GM21717 (cell line): ENCODE measurements around the gene AMBRA1.

Source experiments
- ATAC-seq: cut with Tn5 transposase; IDR thresholded peaks from one replicate; pipeline ENCODE4 v1.9.1; 2021; ENCODE audit warnings: mild to moderate bottlenecking, moderate library complexity; ENCODE audit not compliant: unreplicated experiment

AMBRA1 gene

GRCh38 chr11:46593550-46594373 lies at the start of gene AMBRA1:
AMBRA1 (minus strand) TSS chr11:46594023; CDS start chr11:46548380, 45,643 bp downstream.
- ATAC-seq = peak; percentile 79

- ATAC-seq = no peak
Observed at GRCh38 chr11:46643531-46643930, 49.7 kb upstream of the AMBRA1 start.

GRCh38 chr11:46642627-46643335 lies 49.0 kb upstream of the AMBRA1 start:
- ATAC-seq = no peak

- ATAC-seq = no peak
Observed at GRCh38 chr11:46641639-46642038, 47.8 kb upstream of the AMBRA1 start.

- ATAC-seq = no peak
Observed at GRCh38 chr11:46640036-46640788, 46.4 kb upstream of the AMBRA1 start.

GRCh38 chr11:46639197-46639839 lies 45.5 kb upstream of the AMBRA1 start:
- ATAC-seq = no peak

GRCh38 chr11:46637546-46637945 lies 43.7 kb upstream of the AMBRA1 start:
- no peak for ATAC-seq

- ATAC-seq = no peak
Observed at GRCh38 chr11:46635557-46636139, 41.8 kb upstream of the AMBRA1 start.

GRCh38 chr11:46633291-46634217 lies 39.7 kb upstream of the AMBRA1 start:
- ATAC-seq = no peak

- no peak for ATAC-seq
Observed at GRCh38 chr11:46632502-46632901, 38.7 kb upstream of the AMBRA1 start.

GRCh38 chr11:46631676-46632075 lies 37.9 kb upstream of the AMBRA1 start:
- ATAC-seq = no peak

GRCh38 chr11:46630237-46630636 lies 36.4 kb upstream of the AMBRA1 start:
- ATAC-seq = no peak

- ATAC-seq = no peak
Observed at GRCh38 chr11:46628961-46629360, 35.1 kb upstream of the AMBRA1 start.

GRCh38 chr11:46625406-46625805 lies 31.6 kb upstream of the AMBRA1 start:
- no peak for ATAC-seq

- no peak for ATAC-seq
Observed at GRCh38 chr11:46618837-46619236, 25.0 kb upstream of the AMBRA1 start.

GRCh38 chr11:46617972-46618314 lies 24.1 kb upstream of the AMBRA1 start:
- no peak for ATAC-seq

- peak; percentile 90 for ATAC-seq
Observed at GRCh38 chr11:46617134-46617971, 23.5 kb upstream of the AMBRA1 start, which contains the start of the genes ATG13 and HARBI1. ATG13 (plus strand) TSS chr11:46617553; CDS start chr11:46644292, 26,739 bp downstream. HARBI1 (minus strand) TSS chr11:46617227; CDS start chr11:46616237, 990 bp downstream.

- ATAC-seq = peak; percentile 8
Observed at GRCh38 chr11:46616551-46617133, 22.8 kb upstream of the AMBRA1 start.
